Endodermal cell (in vitro differentiated cells): Measurements from ENCODE around the gene TIE1. TPM values are rescaled to one million over a fixed set of nuclear protein-coding genes. Genes with fewer than 3 reads are reported as not detected.

Experiments
- DNase-seq: peaks from one replicate; pipeline ENCODE4 v3.0.0-alpha.2; 2017
- H3K27ac ChIP-seq: 2 replicates; pipeline ENCODE4 v1.5.1; 2013; ENCODE audit warnings: mild to moderate bottlenecking, low read depth, low read length, moderate library complexity
- H3K27me3 ChIP-seq: 2 replicates; pipeline ENCODE4 v1.6.1; 2013; ENCODE audit warnings: mild to moderate bottlenecking, low read length, moderate library complexity; ENCODE audit not compliant: insufficient read depth, control insufficient read depth, poor library complexity, severe bottlenecking
- H3K36me3 ChIP-seq: 2 replicates; pipeline ENCODE4 v1.7.0; 2013; ENCODE audit warnings: mild to moderate bottlenecking, low read length, moderate library complexity; ENCODE audit not compliant: control insufficient read depth, insufficient read depth
- H3K4me1 ChIP-seq: one replicate; pipeline ENCODE4 v1.7.0; 2013; ENCODE audit warnings: low read length; ENCODE audit not compliant: control insufficient read depth, insufficient read depth
- H3K4me3 ChIP-seq: 2 replicates; pipeline ENCODE4 v1.5.1; 2013; ENCODE audit warnings: mild to moderate bottlenecking, low read length, moderate library complexity
- H3K9ac ChIP-seq: 2 replicates; pipeline ENCODE4 v1.6.1; 2013; ENCODE audit warnings: mild to moderate bottlenecking, low read length, moderate library complexity; ENCODE audit not compliant: poor library complexity, severe bottlenecking; ENCODE audit errors: extremely low read depth
- H3K9me3 ChIP-seq: 2 replicates; pipeline ENCODE4 v1.6.1; 2013; ENCODE audit warnings: mild to moderate bottlenecking, low read length, moderate library complexity; ENCODE audit not compliant: control insufficient read depth
- H3K27ac Mint-ChIP-seq: 2 replicates; pipeline ENCODE4 v1.8.0; 2020; ENCODE audit warnings: mixed read lengths
- H3K27me3 Mint-ChIP-seq: 2 replicates; pipeline ENCODE4 v1.8.0; 2021; ENCODE audit warnings: mild to moderate bottlenecking, mixed read lengths; ENCODE audit not compliant: insufficient read depth
- H3K36me3 Mint-ChIP-seq: 2 replicates; pipeline ENCODE4 v1.8.0; 2020; ENCODE audit warnings: low read depth, mixed read lengths
- H3K4me1 Mint-ChIP-seq: 2 replicates; pipeline ENCODE4 v1.8.0; 2020; ENCODE audit warnings: mixed read lengths
- H3K4me3 Mint-ChIP-seq: 2 replicates; pipeline ENCODE4 v1.8.0; 2020; ENCODE audit warnings: mild to moderate bottlenecking, moderate library complexity, mixed read lengths
- H3K9me3 Mint-ChIP-seq: 2 replicates; pipeline ENCODE4 v1.8.0; 2020; ENCODE audit warnings: mild to moderate bottlenecking, mixed read lengths
- CTCF ChIP-seq: fragments of 200-600 bp; sonication (generic); conservative IDR thresholded peaks from 2 replicates; pipeline ENCODE4 v1.5.0; 2021; ENCODE audit warnings: antibody characterized with exemption, mild to moderate bottlenecking
- WGBS, 2 experiments: methylation state at CpG; one replicate each; pipeline versions ENCODE4 v1.1.5 to v1.1.7; 2013; ENCODE audit warnings: missing lambda C conversion rate in 2 of 2, mixed read lengths in 1 of 2; ENCODE audit not compliant: insufficient coverage in 1 of 2, insufficient read length in 1 of 2; 5-methylcytosine and 5-hydroxymethylcytosine counted together
- total RNA-seq, 2 donors: library from RNA; stranded (reverse); fragmentation: NEBNext Ultra II Directional in 1 of 2; extraction: Animal tissue kit (Norgen Biotek cat#: 25700) in 1 of 2; gene quantifications; 2 replicates in 1 of 2; 3 replicates in 1 of 2; pipeline ENCODE4 v1.2.1, GENCODE V29; 2021

The TIE1 gene
- total RNA-seq, 2 donors from 2014 or later: 0.40 to 0.99 TPM

- WGBS, 2 experiments: 89 to 91% methylated on average over 11 to 12 of the region's 12 CpGs
- peaks cover 25% of the 10 kb centered on the region for H3K4me1 Mint-ChIP-seq
Measured at GRCh38 chr1:43288785-43289706, 11.7 kb upstream of the TIE1 start.

GRCh38 chr1:43292216-43292615 is 8.6 kb upstream of the TIE1 start:
- Mint-ChIP-seq H3K4me3 (no peak overlapping the region), H3K27ac (no peak overlapping the region), H3K9me3 (no peaks in the 10 kb centered on the region), H3K36me3 (no peaks in the 10 kb centered on the region), H3K4me1 (peaks cover 19% of the 10 kb centered on the region), H3K27me3 (no peaks in the 10 kb centered on the region)
- Histone ChIP-seq H3K9me3 (no peaks in the 10 kb centered on the region), H3K9ac (no peak overlapping the region), H3K27me3 (no peaks in the 10 kb centered on the region), H3K36me3 (no peaks in the 10 kb centered on the region), H3K4me1 (peaks cover 15% of the 10 kb centered on the region), H3K27ac (no peak overlapping the region), H3K4me3 (no peak overlapping the region)
- DNase-seq: no peak
- TF ChIP-seq CTCF: no peak
- WGBS, 2 experiments: 89 to 92% methylated on average over 6 to 7 of the region's 7 CpGs

More at GRCh38 chr1:43288785-43289706, 11.7 kb upstream of the TIE1 start:
- H3K36me3 Mint-ChIP-seq: no peaks in the 10 kb centered on the region
- no peak for TF ChIP-seq CTCF
- H3K27ac Mint-ChIP-seq: no peak overlapping the region
- H3K9me3 ChIP-seq: no peaks in the 10 kb centered on the region
- no peaks in the 10 kb centered on the region for H3K27me3 Mint-ChIP-seq
- no peaks in the 10 kb centered on the region for H3K36me3 ChIP-seq
- H3K4me3 ChIP-seq: no peak overlapping the region
- H3K4me1 ChIP-seq: peaks cover 9% of the 10 kb centered on the region
- no peak overlapping the region for H3K27ac ChIP-seq
- no peak for DNase-seq
- H3K27me3 ChIP-seq: no peaks in the 10 kb centered on the region
- H3K9me3 Mint-ChIP-seq: no peaks in the 10 kb centered on the region
- H3K4me3 Mint-ChIP-seq: no peak overlapping the region
- H3K9ac ChIP-seq: no peak overlapping the region

GRCh38 chr1:43292679-43293078 is 8.1 kb upstream of the TIE1 start:
- Histone ChIP-seq H3K4me1 (peaks cover 15% of the 10 kb centered on the region), H3K27ac (no peak overlapping the region), H3K4me3 (no peak overlapping the region), H3K9me3 (no peaks in the 10 kb centered on the region), H3K27me3 (no peaks in the 10 kb centered on the region), H3K9ac (no peak overlapping the region), H3K36me3 (no peaks in the 10 kb centered on the region)
- WGBS, 2 experiments: 94 to 98% methylated on average over 4 to 5 of the region's 5 CpGs
- no peak for DNase-seq
- no peak overlapping the region for H3K27ac Mint-ChIP-seq
- H3K27me3 Mint-ChIP-seq: no peaks in the 10 kb centered on the region
- H3K4me1 Mint-ChIP-seq: peaks cover 19% of the 10 kb centered on the region
- H3K9me3 Mint-ChIP-seq: no peaks in the 10 kb centered on the region
- TF ChIP-seq CTCF: no peak
- H3K4me3 Mint-ChIP-seq: no peak overlapping the region
- no peaks in the 10 kb centered on the region for H3K36me3 Mint-ChIP-seq
